Tibial artery (tissue), 4 donors: ENCODE measurements around the gene PDE8B.

Source experiments
- DNase-seq, 2 donors: peaks; one replicate each; pipeline ENCODE4 v3.0.0-alpha.2; 2019
- H3K27ac ChIP-seq, 2 donors: fragments of 200-600 bp; sonication (generic) in 1 of 2; 1 replicate in 1 of 2; 2 replicates in 1 of 2; pipeline ENCODE4 v1.5.1; 2018 to 2019; ENCODE audit warnings: mild to moderate bottlenecking in 1 of 2
- H3K27me3 ChIP-seq, 2 donors: fragments of 200-600 bp; sonication (generic) in 1 of 2; one replicate each; pipeline versions ENCODE4 v1.5.1 to v1.6.0; 2016 to 2019
- H3K36me3 ChIP-seq, 3 donors: fragments of 200-600 bp; sonication (generic) in 2 of 3; one replicate each; pipeline ENCODE4 v1.5.1; 2016 to 2019; ENCODE audit warnings: mild to moderate bottlenecking in 2 of 3
- H3K4me1 ChIP-seq, 4 donors: fragments of 200-600 bp; sonication (generic) in 2 of 4; 1 replicate in 3 of 4; 2 replicates in 1 of 4; pipeline ENCODE4 v1.5.1; 2016 to 2019
- H3K4me3 ChIP-seq, 2 donors: fragments of 200-600 bp; sonication (generic) in 1 of 2; 1 replicate in 1 of 2; 2 replicates in 1 of 2; pipeline ENCODE4 v1.5.1; 2018 to 2019; ENCODE audit warnings: mild to moderate bottlenecking in 2 of 2
- H3K9me3 ChIP-seq, 3 donors: fragments of 200-600 bp; sonication (generic) in 1 of 3; one replicate each; pipeline ENCODE4 v1.5.1; 2016 to 2019
- CTCF ChIP-seq, 2 experiments: fragments of 200-600 bp in 1 of 2; fragments of 450-650 bp in 1 of 2; IDR thresholded peaks; one replicate each; pipeline ENCODE4 v1.5.1; 2017 to 2019; ENCODE audit warnings: antibody characterized with exemption in 2 of 2, mild to moderate bottlenecking in 1 of 2, moderate library complexity in 1 of 2
- intact Hi-C: fragments of 100-400 bp; cut with DNase I; formaldehyde crosslinking; loops from one replicate; pipeline ENCODE4 v1.15.0; 2023; ENCODE audit warnings: low total_unique reads

The PDE8B gene

GRCh38 chr5:77304388-77304787, 93.9 kb downstream of the PDE8B start:
- DNase-seq: no peak
- no peak overlapping the region for H3K27ac ChIP-seq
- intact Hi-C loops: no loop called here

GRCh38 chr5:77305222-77305846, 94.9 kb downstream of the PDE8B start:
- H3K27me3 ChIP-seq: no peaks in the 10 kb centered on the region
- no peaks in the 10 kb centered on the region for H3K9me3 ChIP-seq
- H3K4me3 ChIP-seq: no peak overlapping the region
- H3K4me1 ChIP-seq: peaks cover 0 to 59% (median 14%) of the 10 kb centered on the region in 4 donors
- no peak for TF ChIP-seq CTCF (IDR thresholded peaks at IDR 0.05)
- no peaks in the 10 kb centered on the region for H3K36me3 ChIP-seq
- no peak for DNase-seq
- intact Hi-C loops: no loop called here
- peak overlapping the region; percentile 33 to 69 for H3K27ac ChIP-seq

More at GRCh38 chr5:77304388-77304787, 93.9 kb downstream of the PDE8B start:
- Histone ChIP-seq H3K4me1 (peaks cover 0 to 59% (median 14%) of the 10 kb centered on the region in 4 donors), H3K27me3 (no peaks in the 10 kb centered on the region), H3K36me3 (no peaks in the 10 kb centered on the region), H3K9me3 (no peaks in the 10 kb centered on the region), H3K4me3 (no peak overlapping the region)
- no peak for TF ChIP-seq CTCF (IDR thresholded peaks at IDR 0.05)

DNA sequence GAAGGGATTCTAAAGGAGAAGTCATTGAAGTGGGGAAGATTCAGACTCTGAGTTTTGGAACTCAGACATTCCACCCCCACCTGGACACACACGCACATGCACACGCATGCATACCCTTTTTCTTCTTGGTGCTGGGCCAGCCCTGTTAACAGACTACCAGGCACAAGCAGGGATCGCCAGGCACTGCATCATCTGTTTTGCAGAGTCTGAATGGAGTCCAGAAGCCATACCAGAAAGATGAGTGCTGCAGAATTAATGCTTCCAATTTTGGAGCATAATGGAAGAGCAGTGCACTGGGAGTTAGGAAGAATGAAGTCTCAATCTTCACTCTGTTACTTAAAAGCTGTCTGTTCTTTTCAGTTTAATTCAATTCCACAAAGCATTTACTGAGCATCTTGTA, 95.5 kb downstream of the PDE8B start:
- no peak overlapping the region for H3K4me3 ChIP-seq
- H3K36me3 ChIP-seq: no peaks in the 10 kb centered on the region
- no peak for TF ChIP-seq CTCF (IDR thresholded peaks at IDR 0.05)
- DNase-seq: peak in 1 of 2 donors; percentile 73
- peaks cover 0 to 58% (median 14%) of the 10 kb centered on the region in 4 donors for H3K4me1 ChIP-seq
- intact Hi-C loops: no loop called here
- no peaks in the 10 kb centered on the region for H3K27me3 ChIP-seq
- H3K27ac ChIP-seq: peak overlapping the region; percentile 33 to 69
- no peaks in the 10 kb centered on the region for H3K9me3 ChIP-seq

- DNase-seq: no peak
- Histone ChIP-seq H3K27ac (peak overlapping the region in 1 of 2 donors; percentile 69), H3K4me1 (peaks cover 0 to 53% (median 13%) of the 10 kb centered on the region in 4 donors), H3K27me3 (no peaks in the 10 kb centered on the region), H3K9me3 (no peaks in the 10 kb centered on the region), H3K36me3 (no peaks in the 10 kb centered on the region), H3K4me3 (no peak overlapping the region)
- intact Hi-C loops: no loop called here
- TF ChIP-seq CTCF (IDR thresholded peaks at IDR 0.05): no peak
Observed at GRCh38 chr5:77306531-77306930, 96.1 kb downstream of the PDE8B start.

GRCh38 chr5:77308154-77308960, 97.9 kb downstream of the PDE8B start:
- intact Hi-C loops: no loop called here
- H3K27ac ChIP-seq: no peak overlapping the region
- H3K36me3 ChIP-seq: no peaks in the 10 kb centered on the region
- TF ChIP-seq CTCF (IDR thresholded peaks at IDR 0.05): no peak
- no peak overlapping the region for H3K4me3 ChIP-seq
- DNase-seq: no peak
- H3K27me3 ChIP-seq: no peaks in the 10 kb centered on the region
- H3K4me1 ChIP-seq: peaks cover 0 to 53% (median 11%) of the 10 kb centered on the region in 4 donors
- H3K9me3 ChIP-seq: no peaks in the 10 kb centered on the region
